HCT116 (cell line): ENCODE data around the gene C9. TPM values are rescaled to one million over a fixed set of nuclear protein-coding genes. Genes with fewer than 3 reads are reported as not detected.

Source experiments
- ATAC-seq: fragments of 200-7000 bp; cut with Tn5 transposase; 2 replicates; pipeline ENCODE4 v1.9.1; 2020; ENCODE audit warnings: mild to moderate bottlenecking, moderate library complexity
- BruUV-seq: library from RNA; stranded (reverse); fragments of 400-500 nt; replicated peaks from 2 replicates; lab custom pipeline; 2021; lab: Mats Ljungman, UMichigan
- CTCF ChIA-PET: fragments of 300-600 bp; sonication (Branson Sonifier 250); formaldehyde crosslinking; loops from one replicate; lab custom pipeline; 2021; ENCODE audit warnings: antibody characterized with exemption; lab: Charles Lee
- POLR2A ChIA-PET: fragments of 300-600, 350-600 bp; sonication (Branson Sonifier 250); formaldehyde crosslinking; loops from one replicate; lab custom pipeline; 2021; ENCODE audit warnings: antibody characterized with exemption; lab: Charles Lee
- RAD21 ChIA-PET, 2 experiments: fragments of 300-600 bp; sonication (Branson Sonifier 250); formaldehyde crosslinking; loops; one replicate each; lab custom pipeline; 2023; ENCODE audit warnings: low total read pairs in 2 of 2; ENCODE audit not compliant: uncharacterized antibody in 2 of 2, unreplicated experiment in 2 of 2, low non-redundant PET in 1 of 2; lab: Charles Lee
- DNase-seq: peaks from one replicate; pipeline ENCODE4 v3.0.0-alpha.2; 2010; ENCODE audit warnings: low read depth, low spot score
- H2AFZ ChIP-seq: fragments of 200-600 bp; shearing (Covaris generic), sonication (generic); 2 replicates; pipeline ENCODE4 v1.6.1; 2017; ENCODE audit warnings: low read depth, mixed run types, mixed read lengths, antibody characterized with exemption, low read length; ENCODE audit not compliant: poor library complexity, severe bottlenecking
- H3K27ac ChIP-seq: 2 replicates; pipeline ENCODE4 v1.5.1; 2012; ENCODE audit warnings: low read depth, low read length
- H3K27me3 ChIP-seq: fragments of 200-600 bp; sonication (generic); 2 replicates; pipeline ENCODE4 v1.6.1; 2016; ENCODE audit warnings: mixed run types, low read length, mixed read lengths; ENCODE audit not compliant: insufficient read depth
- H3K36me3 ChIP-seq, 2 experiments: fragments of 200-500 bp in 1 of 2; fragments of 200-600 bp in 1 of 2; sonication (Bioruptor generic) in 1 of 2; sonication (generic) in 1 of 2; 2 replicates each; pipeline versions ENCODE4 v1.5.1 to v1.6.1; 2014 to 2016; ENCODE audit warnings: low read length in 2 of 2, inconsistent platforms in 1 of 2, mixed read lengths in 1 of 2, mixed run types in 1 of 2; ENCODE audit not compliant: insufficient read depth in 2 of 2, control insufficient read depth in 1 of 2
- H3K4me1 ChIP-seq, 2 experiments: fragments of 200-600 bp in 1 of 2; sonication (generic) in 1 of 2; 2 replicates each; pipeline versions ENCODE4 v1.5.1 to v1.6.1; 2012 to 2017; ENCODE audit warnings: low read length in 2 of 2, inconsistent platforms in 1 of 2, mild to moderate bottlenecking in 1 of 2, mixed read lengths in 1 of 2, mixed run types in 1 of 2, moderate library complexity in 1 of 2; ENCODE audit not compliant: insufficient read depth in 2 of 2, control insufficient read depth in 1 of 2
- H3K4me2 ChIP-seq: fragments of 200-600 bp; sonication (generic); 2 replicates; pipeline ENCODE4 v1.6.1; 2017; ENCODE audit warnings: mixed run types, low read length, mixed read lengths
- H3K4me3 ChIP-seq, 2 experiments: fragments of 200-600 bp in 1 of 2; sonication (generic) in 1 of 2; replicated peaks in 1 of 2; 2 replicates each; pipeline ENCODE4 v1.5.1; 2011 to 2016; ENCODE audit warnings: low read length in 2 of 2, control low read depth in 1 of 2, low read depth in 1 of 2, mild to moderate bottlenecking in 1 of 2, mixed read lengths in 1 of 2, mixed run types in 1 of 2
- H3K79me2 ChIP-seq: fragments of 200-600 bp; sonication (generic); 2 replicates; pipeline ENCODE4 v1.6.1; 2017; ENCODE audit warnings: mild to moderate bottlenecking, mixed run types, low read length, moderate library complexity, mixed read lengths; ENCODE audit not compliant: insufficient read depth
- H3K9ac ChIP-seq: fragments of 200-600 bp; sonication (generic); 2 replicates; pipeline ENCODE4 v1.6.1; 2016; ENCODE audit warnings: low read length, mixed read lengths
- H3K9me2 ChIP-seq: fragments of 200-600 bp; sonication (generic), shearing (Covaris generic); 2 replicates; pipeline ENCODE4 v1.6.1; 2017; ENCODE audit warnings: mixed run types, mild to moderate bottlenecking, moderate library complexity; ENCODE audit not compliant: insufficient read depth
- H3K9me3 ChIP-seq, 2 experiments: fragments of 200-500 bp in 1 of 2; fragments of 200-600 bp in 1 of 2; sonication (Bioruptor generic) in 1 of 2; sonication (generic) in 1 of 2; 2 replicates each; pipeline ENCODE4 v1.6.1; 2014 to 2017; ENCODE audit warnings: low read length in 2 of 2, mixed read lengths in 2 of 2, inconsistent platforms in 1 of 2, low read depth in 1 of 2, mild to moderate bottlenecking in 1 of 2, mixed run types in 1 of 2, moderate library complexity in 1 of 2; ENCODE audit not compliant: control insufficient read depth in 1 of 2, insufficient read depth in 1 of 2
- H4K20me1 ChIP-seq: fragments of 200-600 bp; sonication (generic), shearing (Covaris generic); 2 replicates; pipeline ENCODE4 v1.6.1; 2017; ENCODE audit warnings: mixed run types, mild to moderate bottlenecking, moderate library complexity; ENCODE audit not compliant: insufficient read depth
- ATF3 ChIP-seq: IDR thresholded peaks from 2 replicates; pipeline ENCODE4 v1.6.1; 2012
- CBX3 ChIP-seq: IDR thresholded peaks from 2 replicates; pipeline ENCODE4 v1.6.1; 2012; ENCODE audit warnings: low read depth
- CEBPB ChIP-seq: IDR thresholded peaks from 2 replicates; pipeline ENCODE4 v1.6.1; 2012; ENCODE audit warnings: low read depth
- ELF1 ChIP-seq: IDR thresholded peaks from 2 replicates; pipeline ENCODE4 v1.6.1; 2012; ENCODE audit warnings: low read depth, borderline replicate concordance
- EZH2 ChIP-seq: fragments of 200-600 bp; sonication (generic); IDR thresholded peaks from 2 replicates; pipeline ENCODE4 v1.6.1; 2017; ENCODE audit warnings: antibody characterized with exemption, mixed run types
- EZH2phosphoT487 ChIP-seq: fragments of 200-600 bp; IDR thresholded peaks from 2 replicates; pipeline ENCODE4 v1.6.1; 2018; ENCODE audit warnings: antibody characterized with exemption, borderline replicate concordance
- JUND ChIP-seq: IDR thresholded peaks from 2 replicates; pipeline ENCODE4 v1.6.1; 2012
- POLR2A ChIP-seq: IDR thresholded peaks from 2 replicates; pipeline ENCODE4 v1.7.0; 2011; ENCODE audit warnings: borderline replicate concordance; ENCODE audit not compliant: insufficient read depth, insufficient read length; ENCODE audit errors: extremely low read depth
- POLR2AphosphoS5 ChIP-seq: IDR thresholded peaks from 2 replicates; pipeline ENCODE4 v1.6.1; 2011; ENCODE audit warnings: mild to moderate bottlenecking, low read depth, low read length, moderate library complexity
- RAD21 ChIP-seq: IDR thresholded peaks from 2 replicates; pipeline ENCODE4 v1.6.1; 2012; ENCODE audit warnings: low read depth, mild to moderate bottlenecking
- SIN3A ChIP-seq: IDR thresholded peaks from 2 replicates; pipeline ENCODE4 v1.6.1; 2012; ENCODE audit warnings: low read depth
- SP1 ChIP-seq: IDR thresholded peaks from 2 replicates; pipeline ENCODE4 v1.6.1; 2012; ENCODE audit warnings: low read depth
- SRF ChIP-seq: IDR thresholded peaks from 2 replicates; pipeline ENCODE4 v1.6.1; 2012; ENCODE audit warnings: low read depth
- TCF7L2 ChIP-seq: IDR thresholded peaks from 2 replicates; pipeline ENCODE4 v1.7.0; 2011; ENCODE audit warnings: borderline replicate concordance, inconsistent platforms; ENCODE audit not compliant: insufficient read depth, insufficient read length; ENCODE audit errors: extremely low read depth
- YY1 ChIP-seq: IDR thresholded peaks from 2 replicates; pipeline ENCODE4 v1.6.1; 2011; ENCODE audit warnings: low read length, low read depth, moderate library complexity, mild to moderate bottlenecking; ENCODE audit not compliant: insufficient replicate concordance; ENCODE audit errors: extremely low read depth
- ZBTB33 ChIP-seq: IDR thresholded peaks from 2 replicates; pipeline ENCODE4 v1.6.1; 2011; ENCODE audit warnings: mild to moderate bottlenecking, low read length, moderate library complexity; ENCODE audit not compliant: insufficient replicate concordance; ENCODE audit errors: extremely low read depth
- ZFX ChIP-seq: fragments of 450-650 bp; IDR thresholded peaks from 2 replicates; pipeline ENCODE4 v1.6.1; 2017
- ZNF274 ChIP-seq: fragments of 200-500 bp; sonication (Bioruptor generic); IDR thresholded peaks from 2 replicates; pipeline ENCODE4 v1.6.1; 2014; ENCODE audit warnings: mild to moderate bottlenecking, low read depth, low read length, inconsistent platforms
- intact Hi-C: fragments of 100-400 bp; cut with micrococcal nuclease; formaldehyde crosslinking; loops from 2 replicates; pipeline ENCODE4 v1.10.0; 2022
- total RNA-seq: library from RNA; stranded (reverse); gene quantifications from one replicate; pipeline ENCODE4 v1.2.1, GENCODE V29; 2021; ENCODE audit not compliant: unreplicated experiment
- TF ChIP-seq, protein P1 (sequence below): IDR thresholded peaks from 2 replicates; pipeline ENCODE4 v1.6.1; 2012
- TF ChIP-seq, protein P2 (sequence below): IDR thresholded peaks from 2 replicates; pipeline ENCODE4 v1.6.1; 2012; ENCODE audit warnings: low read depth

The C9 gene
- total RNA-seq, 1 experiment from 2014 or later: 0.34 TPM

DNA sequence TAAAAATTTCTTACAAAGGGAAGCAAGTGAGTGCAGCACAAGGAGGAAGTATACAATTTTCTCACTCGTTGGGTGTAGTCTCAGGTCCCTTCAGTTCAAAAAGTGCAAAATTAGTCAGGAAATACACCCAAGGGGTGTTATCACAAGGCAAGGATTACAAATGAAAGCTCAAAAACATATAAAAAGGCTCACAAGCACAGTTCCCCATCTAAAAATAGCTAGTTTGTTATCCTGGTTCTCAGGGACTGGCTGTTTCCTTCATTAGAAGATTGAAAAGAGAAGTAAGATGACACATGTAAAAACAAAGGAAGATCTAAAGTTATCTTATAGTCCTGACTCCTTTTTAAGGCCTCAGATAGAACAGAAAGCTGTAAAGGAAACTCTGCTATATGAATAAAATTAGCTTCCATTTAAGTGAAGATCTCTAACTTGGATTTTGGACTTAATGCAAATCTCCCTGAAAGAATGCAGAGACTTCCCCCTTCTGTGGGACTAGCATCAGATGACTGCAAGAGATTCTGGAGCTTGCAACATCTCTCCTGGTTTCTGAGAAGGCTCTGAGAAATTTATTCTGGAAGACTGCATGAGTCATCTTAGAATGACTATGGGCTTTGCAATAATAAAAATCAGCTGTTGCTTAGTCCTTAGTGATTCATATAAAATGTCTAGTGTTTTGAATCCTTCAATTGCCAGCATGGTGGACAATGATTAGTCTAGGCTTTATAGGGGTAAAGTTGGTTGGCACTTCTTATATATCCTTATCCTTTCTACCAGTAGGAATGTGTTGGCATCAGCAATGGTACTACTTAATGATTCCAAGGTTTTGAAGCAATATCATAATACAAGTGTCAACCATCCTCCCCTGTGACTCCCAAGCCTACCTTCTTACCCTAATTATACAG is 35.1 kb upstream of the C9 start (continued):
- no peak for TF ChIP-seq RAD21
- peak; percentile 47; the same call in 1 of the 2 replicates for TF ChIP-seq SP1
- no peak for TF ChIP-seq TCF7L2
- TF ChIP-seq, protein P1, sequence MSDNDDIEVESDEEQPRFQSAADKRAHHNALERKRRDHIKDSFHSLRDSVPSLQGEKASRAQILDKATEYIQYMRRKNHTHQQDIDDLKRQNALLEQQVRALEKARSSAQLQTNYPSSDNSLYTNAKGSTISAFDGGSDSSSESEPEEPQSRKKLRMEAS: 0 out of 2 replicates have a peak, but pooled peaks have one; percentile 27

DNA sequence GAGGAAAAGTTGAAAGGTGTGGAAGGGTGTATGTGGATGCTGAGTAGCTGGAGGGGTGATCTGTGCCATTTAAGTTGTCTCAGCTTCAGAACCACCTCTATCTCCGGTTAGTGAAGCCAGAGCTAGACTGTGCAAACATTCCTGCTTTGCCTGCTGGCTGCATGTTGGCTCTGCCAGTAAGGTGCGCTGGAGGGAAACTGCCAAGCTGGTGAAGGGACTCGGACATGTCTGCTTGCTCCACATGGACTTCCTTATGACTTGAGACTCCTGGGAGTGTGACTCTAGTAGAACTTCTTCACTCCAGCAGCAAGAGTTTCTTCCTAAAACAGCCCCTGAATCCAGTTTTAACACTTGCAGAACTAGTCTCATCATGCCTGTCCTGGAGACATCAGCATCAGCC is 32.5 kb upstream of the C9 start:
- no peak for ATAC-seq
- Histone ChIP-seq H3K4me2 (no peak overlapping the region), H3K9me3 (no peaks in the 10 kb centered on the region), H4K20me1 (no peaks in the 10 kb centered on the region), H3K27me3 (no peaks in the 10 kb centered on the region), H2AFZ (no peak overlapping the region), H3K27ac (no peak overlapping the region), H3K9ac (no peak overlapping the region), H3K4me3 (no peak overlapping the region), H3K9me2 (no peaks in the 10 kb centered on the region), H3K79me2 (no peaks in the 10 kb centered on the region), H3K4me1 (peaks cover 6 to 10% of the 10 kb centered on the region in 2 experiments; a peak in 2 of 4 replicates), H3K36me3 (no peaks in the 10 kb centered on the region)
- DNase-seq: no peak
- BruUV-seq: no TSS peak
- ChIA-PET CTCF (no interaction called here), POLR2A (no interaction called here), RAD21 (no interaction called here)
- intact Hi-C loops: no loop called here
- no peak for TF ChIP-seq EZH2phosphoT487
- no peak for TF ChIP-seq ZNF274
- no peak for TF ChIP-seq YY1
- no peak for TF ChIP-seq ZBTB33
- TF ChIP-seq, protein P2, sequence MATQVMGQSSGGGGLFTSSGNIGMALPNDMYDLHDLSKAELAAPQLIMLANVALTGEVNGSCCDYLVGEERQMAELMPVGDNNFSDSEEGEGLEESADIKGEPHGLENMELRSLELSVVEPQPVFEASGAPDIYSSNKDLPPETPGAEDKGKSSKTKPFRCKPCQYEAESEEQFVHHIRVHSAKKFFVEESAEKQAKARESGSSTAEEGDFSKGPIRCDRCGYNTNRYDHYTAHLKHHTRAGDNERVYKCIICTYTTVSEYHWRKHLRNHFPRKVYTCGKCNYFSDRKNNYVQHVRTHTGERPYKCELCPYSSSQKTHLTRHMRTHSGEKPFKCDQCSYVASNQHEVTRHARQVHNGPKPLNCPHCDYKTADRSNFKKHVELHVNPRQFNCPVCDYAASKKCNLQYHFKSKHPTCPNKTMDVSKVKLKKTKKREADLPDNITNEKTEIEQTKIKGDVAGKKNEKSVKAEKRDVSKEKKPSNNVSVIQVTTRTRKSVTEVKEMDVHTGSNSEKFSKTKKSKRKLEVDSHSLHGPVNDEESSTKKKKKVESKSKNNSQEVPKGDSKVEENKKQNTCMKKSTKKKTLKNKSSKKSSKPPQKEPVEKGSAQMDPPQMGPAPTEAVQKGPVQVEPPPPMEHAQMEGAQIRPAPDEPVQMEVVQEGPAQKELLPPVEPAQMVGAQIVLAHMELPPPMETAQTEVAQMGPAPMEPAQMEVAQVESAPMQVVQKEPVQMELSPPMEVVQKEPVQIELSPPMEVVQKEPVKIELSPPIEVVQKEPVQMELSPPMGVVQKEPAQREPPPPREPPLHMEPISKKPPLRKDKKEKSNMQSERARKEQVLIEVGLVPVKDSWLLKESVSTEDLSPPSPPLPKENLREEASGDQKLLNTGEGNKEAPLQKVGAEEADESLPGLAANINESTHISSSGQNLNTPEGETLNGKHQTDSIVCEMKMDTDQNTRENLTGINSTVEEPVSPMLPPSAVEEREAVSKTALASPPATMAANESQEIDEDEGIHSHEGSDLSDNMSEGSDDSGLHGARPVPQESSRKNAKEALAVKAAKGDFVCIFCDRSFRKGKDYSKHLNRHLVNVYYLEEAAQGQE: no peak
- no peak for TF ChIP-seq ELF1
- no peak for TF ChIP-seq EZH2
- TF ChIP-seq ATF3: no peak
- TF ChIP-seq POLR2A: no peak
- TF ChIP-seq TCF7L2: no peak
- no peak for TF ChIP-seq SRF
- TF ChIP-seq CBX3: no peak
- TF ChIP-seq JUND: no peak
- TF ChIP-seq SIN3A: no peak
- no peak for TF ChIP-seq ZFX
- TF ChIP-seq POLR2AphosphoS5: no peak
- no peak for TF ChIP-seq CEBPB
